HG03108 (cell line): ENCODE results near the gene TLNRD1.
"Not testable (repeated sequence)": the region's sequence is repeated elsewhere in the genome, so short reads cannot be mapped to it uniquely, and the experiment has no call there.

Experiments
- ATAC-seq: cut with Tn5 transposase; IDR thresholded peaks from one replicate; pipeline ENCODE4 v1.9.1; 2021; ENCODE audit warnings: moderate library complexity; ENCODE audit not compliant: unreplicated experiment

TLNRD1 gene

GRCh38 chr15:81000624-81001151 is at the start of gene TLNRD1:
TLNRD1 (plus strand) TSS chr15:81000923; CDS start chr15:81002272, 1,349 bp downstream.
- peak; percentile 40 for ATAC-seq

- ATAC-seq: no peak
These were observed 48.8 kb upstream of the TLNRD1 start for GRCh38 chr15:80951941-80952340.

DNA sequence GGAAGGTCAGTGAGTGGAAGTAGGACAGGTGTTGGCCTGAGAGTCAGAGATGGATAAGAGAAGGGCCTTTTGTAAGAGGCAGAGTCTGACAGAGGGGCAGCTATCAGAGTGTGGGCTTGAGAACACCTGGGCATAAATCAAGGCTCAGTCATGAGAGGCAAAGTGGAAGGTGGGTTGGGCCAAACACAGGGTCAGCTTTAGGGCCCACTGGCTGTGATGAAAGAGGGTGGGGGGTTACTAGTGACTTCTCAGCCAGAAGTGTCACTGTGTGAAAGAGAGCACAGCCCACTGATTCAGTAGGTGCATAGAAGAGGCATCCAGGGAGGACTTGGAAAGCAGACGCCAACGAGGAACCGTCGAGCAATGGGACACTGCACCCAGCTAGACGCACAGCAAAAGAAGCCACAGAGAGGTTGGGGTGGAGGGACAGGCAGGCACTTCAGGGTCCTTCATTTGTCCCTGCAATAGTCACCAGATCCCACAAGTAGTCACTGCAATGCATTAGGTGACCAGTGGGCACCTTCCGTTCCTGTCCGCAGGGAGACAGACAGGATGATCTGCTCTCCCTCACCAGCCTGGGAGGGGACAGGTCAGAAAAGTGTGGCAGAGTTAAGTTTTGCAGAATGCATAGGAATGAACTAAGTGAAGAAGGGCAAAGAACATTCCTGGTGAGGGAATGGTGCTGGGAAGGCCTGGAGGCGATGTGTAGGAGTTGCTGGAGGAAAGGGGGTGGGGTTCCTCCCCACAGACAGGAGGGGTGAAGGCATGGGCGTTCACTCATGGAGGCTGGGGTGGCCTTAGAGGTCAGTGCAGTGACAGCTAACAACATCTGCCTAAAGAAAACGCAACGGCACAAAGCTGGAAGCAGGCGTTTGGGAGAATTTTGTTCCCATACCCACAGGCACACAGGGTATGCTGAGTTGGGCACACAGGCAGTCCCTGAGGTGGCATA is 47.4 kb upstream of the TLNRD1 start:
- no peak for ATAC-seq

DNA sequence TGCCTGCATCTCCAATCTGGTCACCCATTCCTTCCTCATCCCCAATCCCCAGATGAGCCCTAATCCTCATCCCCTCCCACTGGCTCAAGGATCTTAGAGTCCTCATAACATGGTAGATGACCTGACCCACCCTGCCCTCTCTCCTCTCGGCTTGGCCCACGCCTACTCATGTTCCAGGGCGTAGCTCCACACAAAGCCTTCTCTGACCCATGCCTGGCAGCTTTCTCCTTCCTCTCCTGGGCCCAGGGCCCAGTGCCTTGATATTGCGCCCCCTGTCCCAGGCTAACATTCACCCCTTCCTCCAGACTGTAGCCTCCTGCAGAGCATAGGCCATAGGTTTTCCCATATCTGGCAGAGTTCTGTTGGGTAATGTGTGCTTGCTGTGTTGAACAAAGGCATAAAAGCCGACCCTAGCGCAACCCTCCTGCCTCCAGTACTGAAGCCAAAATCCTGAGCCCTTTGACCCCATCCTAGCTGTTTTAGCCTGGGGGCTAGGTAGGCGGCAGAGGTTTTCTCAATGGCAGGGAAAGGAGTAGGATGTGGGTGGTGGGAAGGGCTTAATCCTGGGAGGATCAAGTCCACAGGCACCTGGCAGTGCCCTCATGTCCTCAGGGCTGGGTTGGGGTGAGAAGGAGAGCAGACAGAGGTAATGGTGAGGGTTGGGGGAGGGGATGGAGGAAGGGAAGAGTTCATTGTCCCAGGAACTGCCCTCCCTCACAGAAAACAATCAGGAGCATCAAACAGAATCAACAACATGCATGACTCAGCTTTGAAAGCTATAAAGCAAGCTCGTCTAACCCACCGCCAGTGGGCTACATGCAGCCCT is 46.6 kb upstream of the TLNRD1 start:
- ATAC-seq: no peak

DNA sequence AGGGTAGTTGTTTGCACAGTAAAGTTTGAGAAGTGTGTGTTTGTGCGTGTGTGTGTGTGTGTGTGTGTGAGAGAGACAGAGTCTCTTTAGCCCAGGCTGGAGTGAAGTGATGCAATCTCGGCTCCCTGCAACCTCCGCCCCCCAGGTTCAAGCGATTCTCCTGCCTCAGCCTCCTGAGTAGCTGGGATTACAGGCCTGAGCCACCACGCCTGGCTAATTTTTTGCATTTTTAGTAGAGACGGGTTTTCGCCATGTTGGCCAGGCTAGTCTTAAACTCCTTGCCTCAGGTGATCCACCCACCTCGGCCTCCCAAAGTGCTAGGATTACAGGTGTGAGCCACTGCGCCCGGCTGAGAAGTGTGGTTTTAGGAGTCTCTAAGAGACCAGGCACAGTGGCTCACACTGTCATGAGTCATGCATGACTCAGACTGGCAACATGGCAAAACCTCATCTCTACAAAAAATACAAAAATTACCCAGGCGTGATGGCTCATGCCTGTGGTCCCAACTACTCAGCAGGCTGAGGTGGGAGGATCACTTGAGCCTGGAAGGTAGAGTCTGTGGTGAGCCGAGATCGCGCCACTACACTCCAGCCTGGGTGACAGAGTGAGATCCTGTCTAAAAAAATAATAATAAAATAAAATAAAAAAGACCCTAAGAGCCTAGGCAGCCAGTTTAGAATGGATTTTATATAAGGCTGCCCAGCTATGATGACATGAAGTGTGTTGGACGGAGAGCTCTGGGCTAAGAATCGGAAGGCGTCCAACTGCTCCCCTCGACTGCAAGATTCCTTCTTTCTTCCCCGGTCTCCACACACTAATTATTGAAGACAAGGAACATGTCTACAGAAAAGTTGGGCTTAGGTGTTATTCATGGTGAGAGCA is 44.9 kb upstream of the TLNRD1 start:
- not testable (repeated sequence) for ATAC-seq

DNA sequence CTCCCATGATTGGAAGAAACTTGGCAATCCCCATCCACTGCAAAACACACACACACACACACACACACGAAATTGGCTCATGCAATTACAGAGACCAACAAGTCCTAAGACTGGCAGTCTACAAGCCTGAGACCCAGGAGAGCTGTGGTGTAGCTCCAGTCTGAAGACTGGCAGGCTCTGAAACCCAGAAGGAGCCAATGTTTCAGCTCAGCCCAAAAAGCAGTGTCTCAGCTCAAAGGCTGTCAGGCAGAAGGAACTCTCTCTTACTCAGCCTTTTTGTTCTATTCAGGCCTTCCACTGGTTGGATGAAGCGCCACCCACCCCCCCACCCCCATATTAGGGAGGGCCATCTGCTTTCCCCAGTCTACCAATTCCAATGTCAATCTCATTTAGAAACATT is 43.2 kb upstream of the TLNRD1 start:
- no peak for ATAC-seq

- no peak for ATAC-seq
These were observed 42.7 kb upstream of the TLNRD1 start for GRCh38 chr15:80957976-80958375.

- ATAC-seq: no peak
These were observed 41.8 kb upstream of the TLNRD1 start for GRCh38 chr15:80958818-80959495.

- ATAC-seq: not testable (repeated sequence)
These were observed 35.3 kb upstream of the TLNRD1 start for GRCh38 chr15:80965454-80965853.

DNA sequence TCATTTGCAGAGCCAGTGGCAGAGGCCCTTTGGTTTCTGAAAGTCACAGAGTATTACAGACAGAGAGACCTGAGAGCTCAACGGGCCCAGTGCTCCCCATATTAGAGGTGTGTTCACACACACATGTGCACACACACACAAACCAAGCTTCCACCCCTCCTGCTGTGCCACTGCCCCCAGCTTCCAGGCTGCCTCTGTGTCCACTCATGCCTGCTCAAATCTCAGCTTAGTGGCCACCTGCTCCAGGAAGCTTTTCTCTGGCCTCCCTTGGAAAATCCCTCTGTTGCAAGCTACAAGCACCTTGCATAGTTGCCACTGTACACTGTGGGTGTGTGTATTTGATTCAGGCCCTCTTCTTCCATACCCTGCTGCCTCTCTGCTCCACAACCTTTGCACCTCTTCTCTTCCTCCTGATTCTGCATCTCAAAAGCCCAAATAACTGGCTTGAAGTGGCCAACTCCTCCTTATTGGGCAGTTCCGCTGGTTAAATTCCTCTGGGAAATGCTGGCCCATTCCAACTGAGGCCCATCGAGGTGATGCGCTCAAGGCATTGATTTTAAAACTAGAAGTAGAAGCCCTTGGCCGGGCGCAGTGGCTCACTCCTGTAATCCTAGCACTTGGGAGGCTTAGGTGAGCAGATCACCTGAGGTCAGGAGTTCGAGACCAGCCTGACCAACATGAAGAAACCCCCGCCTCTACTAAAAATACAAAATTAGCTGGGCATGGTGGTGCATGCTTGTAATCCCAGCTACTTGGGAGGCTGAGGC is 34.1 kb upstream of the TLNRD1 start:
- no peak for ATAC-seq

DNA sequence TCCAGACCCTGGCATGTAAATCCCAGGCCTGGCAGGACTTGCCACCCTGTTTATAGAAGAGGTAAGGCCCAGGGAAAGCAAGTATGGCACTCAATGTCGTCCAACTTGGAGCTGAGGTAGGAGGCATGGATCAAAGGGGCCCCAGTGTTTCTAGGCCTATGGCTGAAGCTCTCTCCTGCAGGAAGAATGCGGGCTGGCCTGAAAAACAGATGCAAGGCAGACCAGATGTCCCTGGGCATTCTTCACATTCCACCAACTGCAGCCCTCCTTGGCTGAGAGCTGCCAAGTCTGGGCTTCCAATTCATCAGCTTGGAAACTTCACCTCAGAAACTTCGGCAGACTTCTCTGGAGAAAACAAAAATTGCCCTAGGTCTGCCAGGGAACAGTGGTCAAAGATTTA is 33.3 kb upstream of the TLNRD1 start:
- no peak for ATAC-seq

DNA sequence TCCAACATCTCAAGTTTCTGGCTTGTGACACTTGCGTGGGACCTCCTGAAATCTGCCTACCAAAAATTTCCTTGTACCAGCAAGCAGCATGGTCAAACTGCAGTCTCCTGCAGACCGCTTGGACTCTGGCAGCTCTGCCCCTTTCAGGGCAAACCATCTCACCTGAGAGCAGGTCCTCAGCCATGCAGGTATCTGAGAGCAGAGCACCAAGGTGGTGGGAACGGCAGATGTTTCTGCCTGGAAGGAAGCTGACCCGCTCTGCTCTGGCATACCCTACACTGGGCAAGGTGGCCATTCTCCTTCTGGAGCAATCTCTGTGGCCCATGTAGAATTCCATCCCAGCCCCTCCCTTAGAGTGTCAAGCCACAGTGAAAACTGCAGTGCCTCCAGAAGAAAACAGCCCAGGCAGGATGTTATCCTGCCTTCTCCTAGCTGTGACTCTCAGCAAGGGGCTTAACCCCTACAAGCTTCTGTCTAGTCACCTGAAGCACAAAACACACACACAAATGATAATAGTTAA is 32.7 kb upstream of the TLNRD1 start:
- ATAC-seq: no peak

GRCh38 chr15:80969316-80969715 is 31.4 kb upstream of the TLNRD1 start:
- ATAC-seq: no peak

- no peak for ATAC-seq
These were observed 30.6 kb upstream of the TLNRD1 start for GRCh38 chr15:80970018-80970657.

DNA sequence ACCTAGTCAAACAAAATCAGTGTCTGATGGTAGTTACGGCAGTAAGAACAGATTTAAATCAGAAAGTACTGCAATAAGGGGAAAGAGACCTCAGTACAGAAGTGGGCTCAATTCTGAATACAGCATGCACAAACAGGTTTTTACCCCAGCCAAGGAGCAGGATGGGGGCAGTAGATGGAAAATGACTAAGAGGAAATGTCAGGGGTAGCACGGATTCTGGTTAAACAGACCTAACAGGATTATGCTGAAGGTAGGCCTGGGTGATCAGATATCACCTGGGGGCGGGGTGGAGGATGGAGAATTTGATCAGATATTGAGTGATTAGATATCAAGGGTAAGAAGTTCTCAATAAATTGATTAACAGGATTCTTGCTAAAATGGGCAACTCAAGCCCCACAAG is 30.1 kb upstream of the TLNRD1 start:
- no peak for ATAC-seq

- ATAC-seq: no peak
These were observed 29.6 kb upstream of the TLNRD1 start for GRCh38 chr15:80971143-80971542.

DNA sequence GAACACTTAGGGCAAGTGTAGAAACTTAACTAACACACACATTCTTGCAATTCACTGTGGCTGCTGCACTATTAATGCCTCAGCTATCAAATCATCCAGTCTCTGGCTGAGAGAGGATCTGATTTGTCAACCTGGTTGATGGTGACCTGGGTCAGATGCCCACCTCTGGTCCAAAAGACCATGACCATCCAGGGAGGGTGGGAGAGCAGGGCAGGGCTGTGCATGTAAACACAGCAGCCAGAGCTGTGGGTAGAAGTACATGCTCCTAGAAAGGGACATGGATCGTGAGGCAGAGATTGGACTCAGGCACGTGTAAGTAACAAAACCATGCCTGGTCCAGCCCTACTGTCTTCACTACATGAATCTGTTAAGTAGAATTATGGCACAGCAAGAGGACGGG is 28.4 kb upstream of the TLNRD1 start:
- ATAC-seq: no peak

GRCh38 chr15:80974914-80975313 is 25.8 kb upstream of the TLNRD1 start:
- ATAC-seq: no peak

DNA sequence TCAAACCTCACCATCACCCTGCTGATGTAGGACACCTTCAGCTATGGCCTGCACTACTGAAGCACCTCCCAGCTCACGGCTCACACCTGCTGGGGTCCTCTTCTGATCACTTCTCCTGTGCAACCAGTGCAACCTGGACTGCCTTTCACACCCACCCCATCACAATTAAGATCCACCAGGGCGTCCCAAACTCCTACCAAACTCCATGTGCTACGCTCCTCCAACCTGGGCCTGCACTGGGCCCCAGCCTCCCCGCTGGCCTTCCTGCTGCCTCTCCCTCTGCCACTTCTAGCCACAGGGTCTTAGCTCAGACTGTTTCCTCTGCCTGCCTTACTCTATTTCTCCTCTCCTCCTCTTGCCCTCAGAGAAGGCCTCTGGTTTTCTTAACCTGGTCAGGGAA is 23.9 kb upstream of the TLNRD1 start:
- no peak for ATAC-seq
